ENCODE data around the gene RORC.
"Not testable (repeated sequence)": the region's sequence is repeated elsewhere in the genome, so short reads cannot be mapped to it uniquely, and the experiment has no call there.

RORC gene

GRCh38 chr1:151768351-151769066 is 63.1 kb downstream of the RORC start:
- not testable (repeated sequence) for DNase-seq

GRCh38 chr1:151763990-151764389 is 67.6 kb downstream of the RORC start:
- no peak for DNase-seq

GRCh38 chr1:151762941-151763921 is 68.4 kb downstream of the RORC start, which contains the start of gene MRPL9:
MRPL9 (minus strand) TSS chr1:151763496; CDS start chr1:151763479, 17 bp downstream.
- DNase-seq, result peak; percentile 81

GRCh38 chr1:151760597-151761385 is 70.8 kb downstream of the RORC start:
- no peak for DNase-seq

GRCh38 chr1:151759241-151759640 is 72.4 kb downstream of the RORC start:
- no peak for DNase-seq

- no peak for DNase-seq
Measured at GRCh38 chr1:151756291-151756690, 75.3 kb downstream of the RORC start.

Measured in stimulated activated naive CD4-positive, alpha-beta T cell treated with Interleukin-2 at 50 U/mL for 16 hours (primary cell).